Inferior parietal cortex (tissue), 1 donor: ENCODE measurements around the gene SPAAR.
"Not testable (repeated sequence)": the region's sequence is repeated elsewhere in the genome, so short reads cannot be mapped to it uniquely, and the experiment has no call there.

ENCODE experiments used
- DNase-seq: peaks from one replicate; pipeline ENCODE4 v3.0.0-alpha.2; 2016; ENCODE audit errors: extremely low spot score

The SPAAR gene

GRCh38 chr9:35909274-35909673 lies at the start of gene SPAAR:
TSS of gene SPAAR (plus strand) at chr9:35909490. CDS start at chr9:35910464, 974 bp downstream.
- no peak for DNase-seq

GRCh38 chr9:35859990-35860339 lies 49.3 kb upstream of the SPAAR start:
- no peak for DNase-seq

DNA sequence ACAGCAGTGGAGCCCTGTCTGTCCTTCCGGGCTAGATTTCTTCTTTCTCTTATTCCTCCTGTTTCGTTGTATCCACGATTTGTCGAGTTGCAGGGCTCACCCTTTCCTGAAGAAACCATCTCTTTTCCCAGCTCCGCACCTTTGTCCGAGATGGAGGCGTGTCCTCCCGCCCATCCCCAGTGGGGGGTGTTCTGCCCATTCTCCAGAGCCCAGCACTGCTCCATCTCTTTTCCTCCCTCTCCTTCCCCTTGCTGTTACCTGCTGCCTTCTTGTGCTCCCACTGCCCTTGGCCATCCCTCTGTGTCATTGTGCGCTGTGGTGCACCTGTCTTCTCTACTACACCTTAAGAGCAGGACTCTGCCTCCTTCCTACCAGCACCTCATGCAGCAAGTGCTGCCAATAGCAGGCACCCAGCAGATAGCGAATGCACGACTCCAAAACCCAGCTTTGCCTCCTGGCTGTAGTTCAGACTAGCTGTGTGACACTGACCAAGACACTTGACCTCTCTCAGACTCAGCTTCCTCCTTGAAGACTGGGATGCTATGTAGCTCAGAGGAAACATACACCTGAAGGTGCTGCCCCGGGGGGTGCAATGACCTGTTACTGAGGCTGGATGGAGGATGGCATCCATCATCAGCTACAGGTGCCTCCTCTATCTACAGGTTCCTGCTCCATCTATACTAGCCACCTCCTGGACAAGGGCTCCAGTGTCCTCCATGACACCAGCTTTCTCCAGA lies 48.0 kb upstream of the SPAAR start:
- no peak for DNase-seq

DNA sequence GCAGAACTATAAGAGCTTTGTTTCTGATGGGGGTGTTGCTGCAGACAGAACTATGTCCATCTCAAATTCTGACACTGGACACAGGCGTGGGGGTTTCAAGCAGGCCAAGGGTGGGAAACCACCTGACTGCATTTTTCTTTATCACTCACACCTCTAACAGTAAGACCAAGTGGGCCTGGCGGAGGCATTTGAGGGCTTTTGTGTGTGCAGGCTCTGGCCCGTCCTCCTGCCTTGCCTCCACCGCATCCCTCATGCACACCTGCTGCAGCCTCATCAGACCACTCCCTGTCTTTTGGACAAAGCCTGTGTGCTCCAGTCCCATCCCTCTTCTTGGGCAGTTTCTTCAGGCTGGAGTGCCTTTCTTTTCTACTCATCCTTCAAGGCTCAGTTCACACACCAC lies 47.0 kb upstream of the SPAAR start:
- DNase-seq: no peak

- no peak for DNase-seq
These were observed 45.7 kb upstream of the SPAAR start for GRCh38 chr9:35863583-35863982.

DNA sequence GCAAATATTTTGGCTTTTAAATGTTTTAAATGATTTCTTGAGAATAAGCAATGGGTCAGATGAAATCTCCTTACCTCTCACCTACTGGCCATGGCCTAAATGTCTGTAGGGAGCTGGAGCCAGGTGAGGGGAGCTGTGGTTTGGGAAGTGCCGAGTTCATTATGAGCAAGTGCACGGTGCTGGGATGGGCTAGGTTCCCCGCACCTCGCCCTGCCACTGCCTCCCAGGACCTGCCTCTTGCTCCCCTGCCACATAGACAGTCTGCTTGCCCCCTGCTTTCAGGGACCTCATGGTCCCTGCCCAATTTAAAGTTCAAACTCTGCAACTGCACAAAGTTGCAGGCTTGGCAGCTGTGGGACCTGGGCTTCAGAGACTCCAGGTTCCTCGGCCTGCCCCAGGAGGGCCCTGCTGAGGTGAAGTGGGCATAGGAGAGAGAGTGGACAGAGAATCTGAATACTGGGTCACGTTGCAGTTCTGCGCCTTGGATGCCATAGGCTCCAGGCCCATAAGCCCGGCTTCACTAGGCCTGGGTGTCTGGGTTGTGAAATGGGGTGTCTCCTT lies 44.5 kb upstream of the SPAAR start:
- DNase-seq: no peak

DNA sequence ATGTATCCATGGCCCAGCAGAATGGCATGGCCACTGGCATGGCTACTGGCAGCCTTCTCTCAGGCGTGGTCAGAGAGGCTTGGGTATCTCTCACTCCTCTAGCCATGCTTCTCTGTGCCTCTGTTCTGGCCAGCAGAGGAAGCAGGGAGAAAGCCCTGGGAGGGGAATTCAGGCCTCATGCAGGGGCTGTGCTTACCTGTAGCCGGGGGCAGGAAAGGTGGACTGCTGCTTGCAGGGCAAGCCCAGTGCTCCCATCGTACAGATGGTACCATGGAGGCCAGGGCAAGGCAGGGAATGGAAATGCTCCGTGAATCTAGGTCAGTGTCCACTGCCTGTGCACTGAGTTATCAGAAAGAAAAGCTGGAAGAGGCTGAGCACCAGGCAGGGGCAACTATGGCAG lies 41.8 kb upstream of the SPAAR start:
- no peak for DNase-seq

DNA sequence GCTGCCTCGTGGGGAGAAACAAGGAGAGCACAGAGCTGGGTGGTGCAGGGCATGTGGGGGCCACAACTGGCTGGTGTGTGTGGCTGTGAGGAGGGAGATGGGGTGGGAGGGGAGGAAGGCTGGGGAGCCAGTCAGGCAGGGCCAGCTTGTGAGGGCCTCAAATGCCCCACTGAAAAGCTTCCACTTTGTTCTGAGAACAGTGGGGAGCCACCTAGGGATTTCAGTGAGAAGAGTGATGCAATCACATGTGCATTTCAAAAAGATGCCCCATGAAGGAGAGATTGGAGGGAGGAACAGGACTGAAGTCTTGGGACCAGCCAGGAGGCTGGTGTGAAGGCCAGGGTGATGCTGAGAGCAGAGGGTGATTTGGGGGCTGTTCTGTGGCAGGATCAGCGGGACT lies 40.4 kb upstream of the SPAAR start:
- no peak for DNase-seq

DNA sequence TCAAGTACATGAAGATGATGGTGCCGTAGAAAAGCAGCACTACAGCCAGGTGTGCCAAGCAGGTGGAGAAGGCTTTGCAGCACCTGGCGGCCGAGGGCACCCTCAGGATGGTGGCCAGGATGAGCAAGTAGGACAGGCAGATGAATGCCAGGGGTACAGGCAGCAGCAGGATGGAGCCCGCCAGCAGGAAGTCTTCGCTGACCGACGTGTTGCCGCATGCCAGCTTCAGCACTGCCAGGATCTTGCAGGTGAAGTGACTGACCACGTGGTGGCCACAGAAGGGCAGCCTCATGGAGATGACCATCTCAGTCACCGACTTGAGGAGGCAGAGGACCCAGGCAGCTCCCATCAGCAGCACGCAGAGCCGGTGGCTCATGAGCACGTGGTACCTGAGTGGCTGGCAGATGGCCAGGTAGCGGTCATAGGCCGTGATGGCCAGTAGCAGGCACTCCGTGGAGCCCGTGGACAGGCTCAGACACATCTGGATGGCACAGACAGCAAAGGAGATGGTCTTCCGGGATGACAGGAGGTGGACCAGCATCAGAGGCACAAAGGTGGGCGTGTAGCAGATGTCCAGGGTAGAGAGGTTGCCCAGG lies 39.6 kb upstream of the SPAAR start:
- no peak for DNase-seq

- DNase-seq: no peak
These were observed 38.9 kb upstream of the SPAAR start, which contains the start of gene OR13J1 for GRCh38 chr9:35870351-35870923. TSS of gene OR13J1 (minus strand) at chr9:35870401. CDS start at chr9:35870401, 0 bp downstream.

- DNase-seq: no peak
These were observed 37.7 kb upstream of the SPAAR start for GRCh38 chr9:35871545-35871944.

DNA sequence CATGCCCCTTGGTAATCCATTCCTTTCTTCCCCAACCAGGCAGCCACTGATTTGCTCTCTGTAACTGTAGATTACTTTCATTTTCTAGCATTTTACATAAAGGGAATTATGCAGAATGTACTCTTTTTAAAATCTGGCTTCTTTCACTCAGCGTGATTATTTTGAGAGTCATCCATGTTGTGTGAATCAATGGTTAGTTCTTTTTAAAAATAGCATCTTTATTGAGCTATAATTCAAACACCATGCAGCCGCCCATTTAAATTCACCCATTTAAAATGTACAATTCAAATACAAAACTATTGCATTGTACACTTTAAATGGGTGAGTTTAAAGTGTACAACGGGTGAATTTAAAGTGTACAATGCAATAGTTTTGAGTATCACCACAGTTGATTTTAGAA lies 36.8 kb upstream of the SPAAR start:
- no peak for DNase-seq

DNA sequence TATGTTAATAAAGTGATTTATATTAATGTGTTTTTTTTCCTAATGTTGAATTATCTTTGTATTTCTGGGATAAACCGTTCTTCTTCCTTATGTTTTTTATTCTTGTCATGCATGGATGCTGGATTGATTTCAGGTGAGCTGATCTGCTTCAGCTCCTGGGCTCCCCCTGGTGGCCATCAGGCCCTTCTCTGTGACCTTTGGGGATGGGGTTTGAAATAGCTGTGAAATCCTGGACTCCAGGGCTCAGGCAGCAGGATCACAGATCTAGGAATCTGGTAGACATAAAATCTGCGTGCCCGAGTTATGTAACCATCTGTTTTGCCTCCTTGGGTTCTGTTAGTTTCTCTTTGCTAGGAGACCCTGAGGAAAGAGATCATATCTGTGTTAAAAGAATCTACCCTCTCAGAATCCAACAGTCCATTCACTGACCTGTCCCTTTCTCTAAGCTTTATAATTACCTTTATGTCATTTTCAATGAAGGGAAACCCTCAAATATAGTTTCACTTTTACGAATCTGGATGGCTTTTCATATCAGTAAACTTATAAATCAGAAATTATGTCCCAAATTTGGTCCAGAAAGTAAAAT lies 26.9 kb upstream of the SPAAR start:
- peak; percentile 89 for DNase-seq

DNA sequence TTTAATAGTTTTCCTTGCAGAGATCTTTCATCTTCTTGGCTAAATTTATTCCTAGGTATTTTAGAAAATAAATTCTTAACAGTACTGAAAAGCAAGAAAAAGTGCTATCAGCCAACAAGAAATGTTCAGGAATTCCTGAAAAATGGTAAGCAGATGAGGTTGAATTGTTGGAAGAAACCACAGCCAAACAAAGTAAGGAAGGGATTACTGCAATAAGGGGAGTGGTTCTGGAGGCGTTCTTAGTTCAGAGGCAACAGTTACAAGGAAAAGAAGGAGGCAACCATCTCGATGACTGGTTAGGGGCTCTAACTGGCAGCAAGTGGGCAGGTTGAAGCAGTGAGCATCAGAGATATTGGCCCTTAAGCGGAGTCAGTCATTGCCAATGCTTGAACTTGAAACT lies 26.3 kb upstream of the SPAAR start:
- no peak for DNase-seq

GRCh38 chr9:35884908-35885307 lies 24.4 kb upstream of the SPAAR start:
- DNase-seq: not testable (repeated sequence)

GRCh38 chr9:35891646-35892045 lies 17.6 kb upstream of the SPAAR start:
- DNase-seq: no peak

- DNase-seq: no peak
These were observed 17.2 kb upstream of the SPAAR start for GRCh38 chr9:35892051-35892450.

DNA sequence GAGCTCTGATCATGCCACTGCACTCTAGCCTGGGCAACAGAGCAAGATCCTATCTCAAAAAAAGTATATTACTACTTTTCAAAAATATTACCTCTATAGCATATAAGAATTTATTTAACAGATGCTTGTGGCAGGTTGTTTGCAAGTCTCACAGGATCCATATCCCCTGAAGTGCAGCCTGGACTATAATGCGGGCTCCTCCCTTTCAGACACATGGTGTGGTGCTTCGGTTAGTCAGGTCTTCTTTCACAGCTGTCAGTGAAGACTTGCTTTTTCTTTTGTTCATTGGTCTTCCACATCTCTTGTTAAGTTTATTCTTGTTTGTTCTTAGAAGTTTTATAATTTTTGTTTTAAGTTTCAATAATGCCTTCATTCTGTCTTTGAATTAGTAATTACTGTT lies 12.7 kb upstream of the SPAAR start:
- DNase-seq: no peak

- not testable (repeated sequence) for DNase-seq
These were observed 11.8 kb upstream of the SPAAR start for GRCh38 chr9:35897376-35898099.

GRCh38 chr9:35898337-35898736 lies 11.0 kb upstream of the SPAAR start:
- DNase-seq: no peak

GRCh38 chr9:35899021-35899420 lies 10.3 kb upstream of the SPAAR start:
- DNase-seq: no peak

- DNase-seq: peak; percentile 71
These were observed 6.2 kb upstream of the SPAAR start for GRCh38 chr9:35903049-35903448.
